Retinal pigment epithelial cell (primary cell): Measurements from ENCODE around the gene LAPTM5.

Experiments
- DNase-seq: peaks from one replicate; pipeline ENCODE4 v3.0.0-alpha.2; 2010; ENCODE audit warnings: low read depth
- H3K4me3 ChIP-seq: 2 replicates; pipeline ENCODE4 v1.5.1; 2011; ENCODE audit warnings: mild to moderate bottlenecking, low read length, control low read depth, moderate library complexity
- CTCF ChIP-seq: conservative IDR thresholded peaks from 2 replicates; pipeline ENCODE4 v1.5.1; 2011; ENCODE audit warnings: low read depth, low read length, control low read depth, inconsistent platforms

Gene LAPTM5

GRCh38 chr1:30730346-30731108 is 27.0 kb downstream of the LAPTM5 start:
- DNase-seq = no peak
- no peak overlapping the region for H3K4me3 ChIP-seq

GRCh38 chr1:30729901-30730300 is 27.7 kb downstream of the LAPTM5 start:
- no peak for TF ChIP-seq CTCF
- no peak for DNase-seq
- H3K4me3 ChIP-seq = no peak overlapping the region

More at GRCh38 chr1:30730346-30731108, 27.0 kb downstream of the LAPTM5 start:
- no peak for TF ChIP-seq CTCF

GRCh38 chr1:30728832-30729638 is 28.5 kb downstream of the LAPTM5 start:
- no peak for DNase-seq
- H3K4me3 ChIP-seq = no peak overlapping the region
- TF ChIP-seq CTCF = no peak

- no peak for DNase-seq
- no peak for TF ChIP-seq CTCF
- H3K4me3 ChIP-seq = no peak overlapping the region
These were observed 29.2 kb downstream of the LAPTM5 start for GRCh38 chr1:30728340-30728739.

GRCh38 chr1:30727824-30728223 is 29.8 kb downstream of the LAPTM5 start:
- no peak for TF ChIP-seq CTCF
- DNase-seq = no peak
- H3K4me3 ChIP-seq = no peak overlapping the region

- no peak for TF ChIP-seq CTCF
- DNase-seq = no peak
- H3K4me3 ChIP-seq = no peak overlapping the region
These were observed 30.5 kb downstream of the LAPTM5 start for GRCh38 chr1:30726773-30727684.
